ENCODE measurements around the gene VWF.

Gene VWF

DNA sequence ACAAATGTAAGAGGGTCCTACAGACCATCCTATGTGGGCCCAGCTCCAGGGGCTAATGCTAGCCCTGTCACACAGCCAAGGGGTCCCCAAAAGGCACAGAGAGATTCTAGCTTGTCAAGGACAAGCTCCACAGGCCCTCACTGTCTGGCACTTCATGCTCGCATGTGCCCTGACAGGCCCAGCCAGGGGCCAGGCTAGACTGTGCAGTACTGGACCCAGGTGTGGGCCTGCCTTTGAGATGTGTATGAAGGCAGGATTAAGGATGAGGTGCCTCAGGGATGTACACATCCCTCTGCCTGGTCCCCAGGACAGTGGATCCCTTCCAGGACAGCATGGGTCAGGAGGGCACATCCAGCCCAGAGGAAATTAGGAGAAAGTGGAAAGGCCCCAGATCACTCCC, 57.8 kb downstream of the VWF start:
- H3K4me3 ChIP-seq (ENCODE audit: low read depth in 1 of 5, low read length in 5 of 5) = no peak overlapping the region
- H3K9ac ChIP-seq (ENCODE audit: low read length in 5 of 5) = no peak overlapping the region
- no peaks in the 10 kb centered on the region for H3K9me3 ChIP-seq (ENCODE audit: control insufficient read depth in 5 of 5, low read length in 5 of 5)
- H3K36me3 ChIP-seq (ENCODE audit: control insufficient read depth in 5 of 5, insufficient read depth in 5 of 5, low read length in 5 of 5) = peaks cover 0 to 67% (median 55%) of the 10 kb centered on the region in 5 donors
- H3K27me3 ChIP-seq (ENCODE audit: control insufficient read depth in 5 of 5, insufficient read depth in 4 of 5, low read length in 5 of 5) = peaks cover 0 to 3% (median 0%) of the 10 kb centered on the region in 5 donors
- no peak overlapping the region for H3K27ac ChIP-seq (ENCODE audit: low read depth, low read length)
- H3K4me1 ChIP-seq (ENCODE audit: control insufficient read depth in 5 of 5, insufficient read depth in 5 of 5, low read length in 5 of 5) = peaks cover 2 to 25% (median 7%) of the 10 kb centered on the region in 5 donors

DNA sequence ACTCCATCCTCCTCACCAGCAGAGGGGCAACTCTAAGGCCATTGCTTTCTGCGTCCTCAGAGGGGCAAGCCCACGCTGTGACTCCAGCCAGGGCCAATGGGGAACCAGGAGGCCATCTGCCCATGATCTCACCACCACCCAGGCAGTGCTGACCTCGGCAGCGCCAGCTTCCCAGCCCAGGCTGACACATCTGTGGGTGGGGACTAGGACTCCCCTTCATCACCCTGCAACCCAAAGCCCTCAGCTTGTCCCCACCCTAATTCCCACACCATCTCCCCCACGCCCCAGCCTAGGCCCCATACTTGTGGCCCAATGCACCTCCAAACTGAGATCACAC, 58.6 kb downstream of the VWF start:
- H3K4me1 ChIP-seq (ENCODE audit: control insufficient read depth in 5 of 5, insufficient read depth in 5 of 5, low read length in 5 of 5) = peaks cover 3 to 29% (median 10%) of the 10 kb centered on the region in 5 donors
- peaks cover 0 to 65% (median 51%) of the 10 kb centered on the region in 5 donors for H3K36me3 ChIP-seq (ENCODE audit: control insufficient read depth in 5 of 5, insufficient read depth in 5 of 5, low read length in 5 of 5)
- no peak overlapping the region for H3K27ac ChIP-seq (ENCODE audit: low read depth, low read length)
- H3K9ac ChIP-seq (ENCODE audit: low read length in 5 of 5) = no peak overlapping the region
- H3K9me3 ChIP-seq (ENCODE audit: control insufficient read depth in 5 of 5, low read length in 5 of 5) = no peaks in the 10 kb centered on the region
- H3K27me3 ChIP-seq (ENCODE audit: control insufficient read depth in 5 of 5, insufficient read depth in 4 of 5, low read length in 5 of 5) = peaks cover 0 to 3% (median 0%) of the 10 kb centered on the region in 5 donors
- H3K4me3 ChIP-seq (ENCODE audit: low read depth in 1 of 5, low read length in 5 of 5) = no peak overlapping the region

DNA sequence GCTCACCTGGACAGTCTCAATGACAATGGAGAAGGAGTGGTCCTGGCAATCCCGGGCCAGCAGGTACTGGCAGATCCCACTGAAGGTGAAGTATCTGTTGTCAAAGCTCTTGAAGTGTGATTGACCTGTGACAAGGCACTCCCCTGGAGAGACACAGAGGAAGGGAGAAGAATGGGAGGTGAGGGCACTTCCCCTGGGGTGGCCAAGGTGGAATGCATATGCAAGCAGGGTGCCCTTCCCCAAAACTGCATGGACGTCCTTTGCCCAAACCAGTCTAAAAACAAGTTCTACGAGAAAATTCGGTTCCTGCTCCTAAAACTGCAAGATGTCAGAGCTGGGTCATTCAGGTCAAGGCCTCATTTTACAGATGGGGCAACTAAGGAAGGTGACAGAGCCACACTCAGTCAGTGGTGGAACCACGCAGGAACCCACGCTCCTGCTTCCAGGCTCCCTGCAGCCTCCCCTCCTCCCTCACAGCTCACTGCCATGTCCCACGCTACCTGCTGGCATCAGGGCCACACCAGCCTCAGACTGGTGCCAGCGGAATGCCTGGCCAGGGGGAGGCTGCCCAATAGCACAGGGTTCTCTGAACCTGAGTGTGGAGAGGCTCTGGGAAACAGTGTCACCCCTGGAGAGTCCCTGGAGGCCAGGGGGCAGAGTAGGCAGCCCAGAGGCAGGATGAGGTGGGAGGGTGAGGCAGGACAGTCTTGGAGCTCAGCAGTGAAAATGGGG, 59.2 kb downstream of the VWF start:
- Histone ChIP-seq H3K9ac (ENCODE audit: low read length in 5 of 5) (no peak overlapping the region), H3K9me3 (ENCODE audit: control insufficient read depth in 5 of 5, low read length in 5 of 5) (no peaks in the 10 kb centered on the region), H3K4me1 (ENCODE audit: control insufficient read depth in 5 of 5, insufficient read depth in 5 of 5, low read length in 5 of 5) (peaks cover 3 to 29% (median 10%) of the 10 kb centered on the region in 5 donors), H3K27ac (ENCODE audit: low read depth, low read length) (no peak overlapping the region), H3K36me3 (ENCODE audit: control insufficient read depth in 5 of 5, insufficient read depth in 5 of 5, low read length in 5 of 5) (peaks cover 0 to 64% (median 51%) of the 10 kb centered on the region in 5 donors), H3K27me3 (ENCODE audit: control insufficient read depth in 5 of 5, insufficient read depth in 4 of 5, low read length in 5 of 5) (peaks cover 0 to 3% (median 0%) of the 10 kb centered on the region in 5 donors), H3K4me3 (ENCODE audit: low read depth in 1 of 5, low read length in 5 of 5) (no peak overlapping the region)

DNA sequence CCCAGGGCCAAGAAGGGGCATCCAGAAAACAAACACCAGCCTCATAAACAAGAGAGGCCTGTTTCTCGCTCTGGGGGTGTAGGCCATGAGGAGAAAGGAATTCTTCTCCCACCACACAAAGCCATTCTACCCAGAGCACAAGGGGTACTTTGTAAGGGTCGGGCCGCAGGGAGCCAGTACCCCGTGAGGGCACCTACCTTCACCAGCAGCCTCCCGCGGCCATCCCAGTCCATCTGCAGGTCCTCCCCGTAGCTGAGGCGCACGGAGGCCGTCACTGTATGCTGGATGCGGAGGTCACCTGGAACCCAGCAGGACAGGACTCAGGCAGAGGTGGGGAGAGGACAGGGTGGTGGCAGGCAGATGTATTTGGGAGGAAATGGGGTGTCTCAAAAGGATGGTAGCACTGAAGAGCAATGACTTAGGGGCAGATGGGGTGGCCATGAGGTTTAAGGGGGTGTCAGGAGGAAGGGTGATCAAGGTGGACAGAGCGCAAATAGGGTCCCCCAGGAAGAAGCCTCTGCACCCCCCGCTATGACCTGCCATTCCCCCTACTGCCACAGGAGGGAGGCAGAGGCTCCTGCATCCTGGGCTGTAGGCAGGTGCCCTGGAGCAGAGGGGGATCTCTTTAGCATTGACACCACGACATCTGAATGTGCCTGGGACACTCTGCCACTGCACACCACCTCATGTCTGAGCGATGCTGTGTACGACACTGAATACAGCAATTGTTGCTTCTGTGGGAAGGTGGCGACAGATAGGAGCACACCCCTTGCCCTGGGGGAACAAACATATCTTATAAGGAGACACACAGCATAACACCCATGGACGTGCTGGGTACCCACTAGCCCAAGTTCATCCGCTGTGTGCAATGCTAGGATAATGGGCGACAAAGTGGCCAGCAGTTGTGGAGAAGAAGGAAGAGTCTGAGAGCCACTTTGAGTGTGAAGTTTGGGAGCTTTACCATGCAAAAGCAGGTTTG, 61.4 kb downstream of the VWF start:
- H3K36me3 ChIP-seq (ENCODE audit: control insufficient read depth in 5 of 5, insufficient read depth in 5 of 5, low read length in 5 of 5) = peaks cover 0 to 74% (median 62%) of the 10 kb centered on the region in 5 donors
- peaks cover 0 to 3% (median 0%) of the 10 kb centered on the region in 5 donors for H3K27me3 ChIP-seq (ENCODE audit: control insufficient read depth in 5 of 5, insufficient read depth in 4 of 5, low read length in 5 of 5)
- H3K27ac ChIP-seq (ENCODE audit: low read depth, low read length) = no peak overlapping the region
- no peaks in the 10 kb centered on the region for H3K9me3 ChIP-seq (ENCODE audit: control insufficient read depth in 5 of 5, low read length in 5 of 5)
- H3K9ac ChIP-seq (ENCODE audit: low read length in 5 of 5) = no peak overlapping the region
- peaks cover 0 to 23% (median 10%) of the 10 kb centered on the region in 5 donors for H3K4me1 ChIP-seq (ENCODE audit: control insufficient read depth in 5 of 5, insufficient read depth in 5 of 5, low read length in 5 of 5)
- H3K4me3 ChIP-seq (ENCODE audit: low read depth in 1 of 5, low read length in 5 of 5) = no peak overlapping the region

DNA sequence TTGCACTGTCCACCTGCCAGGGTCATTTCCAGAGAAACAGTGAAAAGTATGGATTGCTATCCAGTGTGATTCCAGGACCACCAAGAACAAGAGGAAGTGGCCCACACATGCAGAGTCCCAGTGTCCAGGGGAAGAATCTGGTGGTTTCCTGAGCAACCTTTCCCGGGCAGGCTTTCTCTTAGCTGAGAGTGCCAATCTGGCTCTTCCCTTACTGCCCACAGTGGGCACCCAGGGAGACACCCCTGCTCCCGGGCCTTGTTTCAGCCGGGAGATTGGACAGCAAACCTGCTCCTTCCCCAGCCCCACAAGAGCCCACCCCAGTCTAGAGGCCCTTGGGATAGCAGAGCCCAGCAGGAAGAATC, 62.1 kb downstream of the VWF start:
- no peak overlapping the region for H3K27ac ChIP-seq (ENCODE audit: low read depth, low read length)
- no peaks in the 10 kb centered on the region for H3K9me3 ChIP-seq (ENCODE audit: control insufficient read depth in 5 of 5, low read length in 5 of 5)
- peaks cover 0 to 71% (median 62%) of the 10 kb centered on the region in 5 donors for H3K36me3 ChIP-seq (ENCODE audit: control insufficient read depth in 5 of 5, insufficient read depth in 5 of 5, low read length in 5 of 5)
- no peak overlapping the region for H3K9ac ChIP-seq (ENCODE audit: low read length in 5 of 5)
- H3K27me3 ChIP-seq (ENCODE audit: control insufficient read depth in 5 of 5, insufficient read depth in 4 of 5, low read length in 5 of 5) = peaks cover 0 to 3% (median 0%) of the 10 kb centered on the region in 5 donors
- peaks cover 0 to 21% (median 10%) of the 10 kb centered on the region in 5 donors for H3K4me1 ChIP-seq (ENCODE audit: control insufficient read depth in 5 of 5, insufficient read depth in 5 of 5, low read length in 5 of 5)
- no peak overlapping the region for H3K4me3 ChIP-seq (ENCODE audit: low read depth in 1 of 5, low read length in 5 of 5)

DNA sequence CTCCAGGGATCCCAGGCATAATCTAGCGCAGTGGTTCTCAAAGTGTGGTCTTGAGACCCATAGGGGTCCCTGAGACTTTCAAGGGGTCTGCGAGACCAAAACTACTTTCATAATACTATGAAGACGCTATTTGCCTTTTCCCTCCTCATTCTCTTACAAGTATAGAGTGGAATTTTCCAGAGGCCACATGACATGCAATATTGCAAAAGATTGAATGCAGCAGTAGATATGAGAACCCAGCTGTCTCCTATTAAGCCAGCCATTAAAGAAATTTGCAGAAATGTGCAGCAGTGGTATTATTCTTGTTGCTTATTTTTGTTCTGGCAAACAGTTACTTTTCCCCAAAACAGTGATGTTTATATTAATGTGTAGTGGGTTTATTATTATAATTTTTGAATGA, 62.8 kb downstream of the VWF start:
- Histone ChIP-seq H3K4me1 (ENCODE audit: control insufficient read depth in 5 of 5, insufficient read depth in 5 of 5, low read length in 5 of 5) (peaks cover 0 to 24% (median 15%) of the 10 kb centered on the region in 5 donors), H3K27ac (ENCODE audit: low read depth, low read length) (no peak overlapping the region), H3K9ac (ENCODE audit: low read length in 5 of 5) (peak overlapping the region in 1 of 5 donors; percentile 57), H3K36me3 (ENCODE audit: control insufficient read depth in 5 of 5, insufficient read depth in 5 of 5, low read length in 5 of 5) (peaks cover 0 to 69% (median 62%) of the 10 kb centered on the region in 5 donors), H3K4me3 (ENCODE audit: low read depth in 1 of 5, low read length in 5 of 5) (no peak overlapping the region), H3K27me3 (ENCODE audit: control insufficient read depth in 5 of 5, insufficient read depth in 4 of 5, low read length in 5 of 5) (peaks cover 3 to 5% (median 4%) of the 10 kb centered on the region in 5 donors), H3K9me3 (ENCODE audit: control insufficient read depth in 5 of 5, low read length in 5 of 5) (no peaks in the 10 kb centered on the region)

DNA sequence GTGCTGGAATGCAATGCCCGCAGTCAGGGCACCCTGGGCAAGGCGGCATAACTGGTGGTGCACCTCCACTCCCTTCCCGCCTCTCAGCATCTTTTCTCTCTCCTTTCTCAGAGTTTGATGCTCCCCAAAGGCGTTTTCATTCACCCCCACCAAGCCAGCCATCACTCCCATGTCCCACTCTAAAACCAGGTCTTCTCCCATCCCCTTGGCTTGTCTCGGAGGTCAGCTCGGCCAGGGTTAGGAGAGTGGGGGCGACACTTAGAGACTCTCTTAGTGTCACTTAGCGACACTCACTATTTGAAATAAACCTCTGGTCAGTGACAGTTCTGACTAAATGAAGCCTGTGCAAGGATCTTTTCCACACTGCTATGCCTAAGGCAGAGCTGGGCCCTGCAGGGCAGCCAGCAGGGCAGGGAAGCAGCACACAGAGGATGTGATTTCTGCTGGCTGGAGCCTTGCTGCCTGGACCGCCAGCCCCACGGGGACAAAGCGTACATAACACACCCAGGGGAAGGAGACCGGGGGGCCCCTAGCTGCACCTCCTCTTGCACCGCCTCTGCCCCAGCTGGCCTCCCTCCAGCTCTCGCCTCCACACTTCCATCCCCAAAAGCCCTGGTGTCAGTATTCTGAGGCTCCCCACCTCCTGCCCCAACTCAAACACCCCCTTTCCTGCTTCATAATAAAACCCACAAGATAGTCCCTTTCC, 64.5 kb downstream of the VWF start:
- Histone ChIP-seq H3K4me1 (ENCODE audit: control insufficient read depth in 5 of 5, insufficient read depth in 5 of 5, low read length in 5 of 5) (peaks cover 0 to 23% (median 19%) of the 10 kb centered on the region in 5 donors), H3K27ac (ENCODE audit: low read depth, low read length) (no peak overlapping the region), H3K9me3 (ENCODE audit: control insufficient read depth in 5 of 5, low read length in 5 of 5) (no peaks in the 10 kb centered on the region), H3K4me3 (ENCODE audit: low read depth in 1 of 5, low read length in 5 of 5) (no peak overlapping the region), H3K27me3 (ENCODE audit: control insufficient read depth in 5 of 5, insufficient read depth in 4 of 5, low read length in 5 of 5) (peaks cover 4 to 12% (median 9%) of the 10 kb centered on the region in 5 donors), H3K9ac (ENCODE audit: low read length in 5 of 5) (no peak overlapping the region), H3K36me3 (ENCODE audit: control insufficient read depth in 5 of 5, insufficient read depth in 5 of 5, low read length in 5 of 5) (peaks cover 0 to 66% (median 61%) of the 10 kb centered on the region in 5 donors)

DNA sequence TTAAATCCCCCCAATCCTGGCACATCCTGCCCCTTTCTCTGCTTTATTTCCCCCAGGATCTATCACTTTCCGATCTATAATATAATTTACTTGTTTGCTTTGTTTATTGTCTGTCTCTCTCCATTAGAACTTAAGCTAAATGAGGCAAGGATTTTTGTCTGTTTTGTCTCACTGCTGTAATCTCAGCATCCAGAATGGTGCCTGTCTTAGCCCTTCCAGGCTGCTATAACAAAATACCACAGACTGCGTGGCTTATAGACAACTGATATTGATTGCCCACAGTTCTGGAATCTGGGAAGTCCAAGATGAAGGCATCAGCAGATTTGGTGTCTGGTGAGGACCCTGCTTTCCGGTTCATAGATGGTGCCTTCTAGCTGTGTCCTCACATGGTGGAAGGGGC, 65.2 kb downstream of the VWF start:
- Histone ChIP-seq H3K36me3 (ENCODE audit: control insufficient read depth in 5 of 5, insufficient read depth in 5 of 5, low read length in 5 of 5) (peaks cover 0 to 65% (median 59%) of the 10 kb centered on the region in 5 donors), H3K4me3 (ENCODE audit: low read depth in 1 of 5, low read length in 5 of 5) (no peak overlapping the region), H3K9me3 (ENCODE audit: control insufficient read depth in 5 of 5, low read length in 5 of 5) (no peaks in the 10 kb centered on the region), H3K4me1 (ENCODE audit: control insufficient read depth in 5 of 5, insufficient read depth in 5 of 5, low read length in 5 of 5) (peaks cover 0 to 26% (median 19%) of the 10 kb centered on the region in 5 donors), H3K27me3 (ENCODE audit: control insufficient read depth in 5 of 5, insufficient read depth in 4 of 5, low read length in 5 of 5) (peaks cover 4 to 12% (median 9%) of the 10 kb centered on the region in 5 donors), H3K27ac (ENCODE audit: low read depth, low read length) (no peak overlapping the region), H3K9ac (ENCODE audit: low read length in 5 of 5) (no peak overlapping the region)

DNA sequence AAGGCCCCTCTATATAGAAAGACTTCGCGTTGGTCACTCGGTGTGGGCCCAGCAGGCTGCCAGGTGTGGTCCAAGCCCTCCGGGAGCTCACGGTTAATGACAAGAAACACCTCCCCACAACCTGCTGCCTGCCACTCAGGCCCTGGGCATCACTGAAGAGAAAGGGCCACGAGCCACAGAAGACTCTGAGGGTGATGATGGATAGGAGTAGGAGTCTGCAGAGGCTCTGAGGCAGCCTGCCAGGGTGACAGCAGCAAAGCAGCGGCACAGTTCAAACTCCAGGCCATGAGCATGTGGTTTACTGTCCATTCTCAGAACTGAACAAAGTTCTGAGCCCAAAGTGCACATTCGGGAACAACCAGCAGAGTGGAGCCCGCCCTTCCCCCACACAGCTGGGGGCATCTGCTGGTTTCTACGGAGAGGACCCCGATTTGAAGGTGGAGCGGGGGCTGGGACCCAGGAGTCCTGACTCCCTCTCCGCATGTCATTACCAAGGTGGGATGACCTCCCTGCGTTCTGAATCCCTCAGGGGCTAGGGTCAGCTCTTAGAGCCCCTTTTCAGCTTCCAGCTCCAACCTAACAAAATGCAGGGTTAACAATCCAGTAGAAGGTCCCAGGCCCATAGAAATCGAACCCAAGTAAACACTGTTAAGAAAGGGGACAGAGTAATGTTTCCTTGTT, 65.8 kb downstream of the VWF start:
- Histone ChIP-seq H3K36me3 (ENCODE audit: control insufficient read depth in 5 of 5, insufficient read depth in 5 of 5, low read length in 5 of 5) (peaks cover 0 to 66% (median 53%) of the 10 kb centered on the region in 5 donors), H3K9me3 (ENCODE audit: control insufficient read depth in 5 of 5, low read length in 5 of 5) (no peaks in the 10 kb centered on the region), H3K4me3 (ENCODE audit: low read depth in 1 of 5, low read length in 5 of 5) (no peak overlapping the region), H3K27me3 (ENCODE audit: control insufficient read depth in 5 of 5, insufficient read depth in 4 of 5, low read length in 5 of 5) (peaks cover 4 to 12% (median 8%) of the 10 kb centered on the region in 5 donors), H3K4me1 (ENCODE audit: control insufficient read depth in 5 of 5, insufficient read depth in 5 of 5, low read length in 5 of 5) (peaks cover 0 to 31% (median 19%) of the 10 kb centered on the region in 5 donors), H3K27ac (ENCODE audit: low read depth, low read length) (no peak overlapping the region), H3K9ac (ENCODE audit: low read length in 5 of 5) (no peak overlapping the region)
